ENCODE data around the gene QRFP. TPM values are rescaled to one million over a fixed set of nuclear protein-coding genes. Genes with fewer than 3 reads are reported as not detected.

QRFP gene
- total RNA-seq, 1 experiment from 2014 or later: not detected

DNA sequence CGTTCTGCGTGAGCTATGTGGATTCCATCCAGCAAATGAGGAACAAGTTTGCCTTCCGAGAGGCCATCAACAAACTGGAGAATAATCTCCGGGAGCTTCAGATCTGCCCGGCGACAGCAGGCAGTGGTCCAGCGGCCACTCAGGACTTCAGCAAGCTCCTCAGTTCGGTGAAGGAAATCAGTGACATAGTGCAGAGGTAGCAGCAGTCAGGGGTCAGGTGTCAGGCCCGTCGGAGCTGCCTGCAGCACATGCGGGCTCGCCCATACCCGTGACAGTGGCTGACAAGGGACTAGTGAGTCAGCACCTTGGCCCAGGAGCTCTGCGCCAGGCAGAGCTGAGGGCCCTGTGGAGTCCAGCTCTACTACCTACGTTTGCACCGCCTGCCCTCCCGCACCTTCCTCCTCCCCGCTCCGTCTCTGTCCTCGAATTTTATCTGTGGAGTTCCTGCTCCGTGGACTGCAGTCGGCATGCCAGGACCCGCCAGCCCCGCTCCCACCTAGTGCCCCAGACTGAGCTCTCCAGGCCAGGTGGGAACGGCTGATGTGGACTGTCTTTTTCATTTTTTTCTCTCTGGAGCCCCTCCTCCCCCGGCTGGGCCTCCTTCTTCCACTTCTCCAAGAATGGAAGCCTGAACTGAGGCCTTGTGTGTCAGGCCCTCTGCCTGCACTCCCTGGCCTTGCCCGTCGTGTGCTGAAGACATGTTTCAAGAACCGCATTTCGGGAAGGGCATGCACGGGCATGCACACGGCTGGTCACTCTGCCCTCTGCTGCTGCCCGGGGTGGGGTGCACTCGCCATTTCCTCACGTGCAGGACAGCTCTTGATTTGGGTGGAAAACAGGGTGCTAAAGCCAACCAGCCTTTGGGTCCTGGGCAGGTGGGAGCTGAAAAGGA, 10.9 kb downstream of the QRFP start:
- H3K4me3 ChIP-seq: no peak overlapping the region
- no peaks in the 10 kb centered on the region for H3K4me1 ChIP-seq
- no peak overlapping the region for H3K27ac ChIP-seq
- H3K27me3 ChIP-seq: no peaks in the 10 kb centered on the region
- no peaks in the 10 kb centered on the region for H3K9me3 ChIP-seq (replicated peaks)
- peaks cover 91% of the 10 kb centered on the region for H3K36me3 ChIP-seq
- DNase-seq: no peak

DNA sequence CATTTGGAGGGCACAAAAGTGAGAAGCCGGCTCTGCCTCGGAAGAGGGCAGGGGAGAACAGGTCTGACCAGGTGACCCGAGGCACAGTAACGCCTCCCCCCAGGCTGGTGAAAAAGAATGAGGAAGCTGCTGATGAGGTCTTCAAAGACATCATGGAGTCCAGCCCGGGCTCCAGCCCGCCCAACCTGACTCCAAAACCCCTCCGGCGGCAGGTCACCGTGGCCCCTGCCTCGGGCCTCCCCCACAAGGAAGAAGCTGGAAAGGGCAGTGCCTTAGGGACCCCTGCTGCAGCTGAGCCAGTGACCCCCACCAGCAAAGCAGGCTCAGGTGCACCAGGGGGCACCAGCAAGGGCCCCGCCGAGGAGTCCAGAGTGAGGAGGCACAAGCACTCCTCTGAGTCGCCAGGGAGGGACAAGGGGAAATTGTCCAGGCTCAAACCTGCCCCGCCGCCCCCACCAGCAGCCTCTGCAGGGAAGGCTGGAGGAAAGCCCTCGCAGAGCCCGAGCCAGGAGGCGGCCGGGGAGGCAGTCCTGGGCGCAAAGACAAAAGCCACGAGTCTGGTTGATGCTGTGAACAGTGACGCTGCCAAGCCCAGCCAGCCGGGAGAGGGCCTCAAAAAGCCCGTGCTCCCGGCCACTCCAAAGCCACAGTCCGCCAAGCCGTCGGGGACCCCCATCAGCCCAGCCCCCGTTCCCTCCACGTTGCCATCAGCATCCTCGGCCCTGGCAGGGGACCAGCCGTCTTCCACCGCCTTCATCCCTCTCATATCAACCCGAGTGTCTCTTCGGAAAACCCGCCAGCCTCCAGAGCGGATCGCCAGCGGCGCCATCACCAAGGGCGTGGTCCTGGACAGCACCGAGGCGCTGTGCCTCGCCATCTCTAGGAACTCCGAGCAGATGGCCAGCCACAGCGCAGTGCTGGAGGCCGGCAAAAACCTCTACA, 11.8 kb downstream of the QRFP start:
- DNase-seq: no peak
- Histone ChIP-seq H3K36me3 (peaks cover 92% of the 10 kb centered on the region), H3K27ac (no peak overlapping the region), H3K27me3 (no peaks in the 10 kb centered on the region), H3K9me3 (replicated peaks) (no peaks in the 10 kb centered on the region), H3K4me1 (no peaks in the 10 kb centered on the region), H3K4me3 (no peak overlapping the region)

DNA sequence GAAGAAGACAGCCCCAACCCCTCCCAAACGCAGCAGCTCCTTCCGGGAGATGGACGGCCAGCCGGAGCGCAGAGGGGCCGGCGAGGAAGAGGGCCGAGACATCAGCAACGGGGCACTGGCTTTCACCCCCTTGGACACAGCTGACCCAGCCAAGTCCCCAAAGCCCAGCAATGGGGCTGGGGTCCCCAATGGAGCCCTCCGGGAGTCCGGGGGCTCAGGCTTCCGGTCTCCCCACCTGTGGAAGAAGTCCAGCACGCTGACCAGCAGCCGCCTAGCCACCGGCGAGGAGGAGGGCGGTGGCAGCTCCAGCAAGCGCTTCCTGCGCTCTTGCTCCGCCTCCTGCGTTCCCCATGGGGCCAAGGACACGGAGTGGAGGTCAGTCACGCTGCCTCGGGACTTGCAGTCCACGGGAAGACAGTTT, 12.5 kb downstream of the QRFP start:
- Histone ChIP-seq H3K27ac (no peak overlapping the region), H3K27me3 (no peaks in the 10 kb centered on the region), H3K4me3 (no peak overlapping the region), H3K36me3 (peaks cover 94% of the 10 kb centered on the region), H3K4me1 (no peaks in the 10 kb centered on the region), H3K9me3 (replicated peaks) (no peaks in the 10 kb centered on the region)
- no peak for DNase-seq

GRCh38 chr9:130883479-130883878, 13.1 kb downstream of the QRFP start:
- Histone ChIP-seq H3K36me3 (peaks cover 94% of the 10 kb centered on the region), H3K4me1 (no peaks in the 10 kb centered on the region), H3K27me3 (no peaks in the 10 kb centered on the region), H3K27ac (no peak overlapping the region), H3K9me3 (replicated peaks) (no peaks in the 10 kb centered on the region), H3K4me3 (no peak overlapping the region)
- no peak for DNase-seq

GRCh38 chr9:130882696-130883225, 13.9 kb downstream of the QRFP start:
- H3K36me3 ChIP-seq: peaks cover 95% of the 10 kb centered on the region
- DNase-seq: no peak
- H3K4me1 ChIP-seq: no peaks in the 10 kb centered on the region
- H3K27ac ChIP-seq: no peak overlapping the region
- no peak overlapping the region for H3K4me3 ChIP-seq
- H3K9me3 ChIP-seq (replicated peaks): no peaks in the 10 kb centered on the region
- H3K27me3 ChIP-seq: no peaks in the 10 kb centered on the region

DNA sequence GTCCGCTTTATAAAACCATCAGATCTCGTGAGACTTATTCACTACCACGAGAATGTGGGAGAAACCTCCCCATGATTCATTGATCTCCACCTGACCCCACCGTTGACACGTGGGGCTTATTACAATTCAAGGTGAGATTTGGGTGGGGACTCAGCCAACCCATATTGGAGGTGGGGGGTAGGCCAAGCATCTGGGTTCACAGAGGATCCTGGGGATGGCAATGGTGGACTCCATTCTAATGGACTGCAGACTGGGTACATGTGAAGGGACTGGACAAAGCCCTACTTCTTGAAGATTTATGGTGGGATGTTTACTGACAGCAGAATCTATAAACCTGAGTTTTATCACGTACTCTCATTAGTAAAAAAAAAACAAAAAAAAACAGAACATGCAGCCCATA, 15.1 kb downstream of the QRFP start:
- Histone ChIP-seq H3K4me3 (no peak overlapping the region), H3K27me3 (no peaks in the 10 kb centered on the region), H3K9me3 (replicated peaks) (no peaks in the 10 kb centered on the region), H3K36me3 (peaks cover 85% of the 10 kb centered on the region), H3K27ac (no peak overlapping the region), H3K4me1 (no peaks in the 10 kb centered on the region)
- DNase-seq: no peak

DNA sequence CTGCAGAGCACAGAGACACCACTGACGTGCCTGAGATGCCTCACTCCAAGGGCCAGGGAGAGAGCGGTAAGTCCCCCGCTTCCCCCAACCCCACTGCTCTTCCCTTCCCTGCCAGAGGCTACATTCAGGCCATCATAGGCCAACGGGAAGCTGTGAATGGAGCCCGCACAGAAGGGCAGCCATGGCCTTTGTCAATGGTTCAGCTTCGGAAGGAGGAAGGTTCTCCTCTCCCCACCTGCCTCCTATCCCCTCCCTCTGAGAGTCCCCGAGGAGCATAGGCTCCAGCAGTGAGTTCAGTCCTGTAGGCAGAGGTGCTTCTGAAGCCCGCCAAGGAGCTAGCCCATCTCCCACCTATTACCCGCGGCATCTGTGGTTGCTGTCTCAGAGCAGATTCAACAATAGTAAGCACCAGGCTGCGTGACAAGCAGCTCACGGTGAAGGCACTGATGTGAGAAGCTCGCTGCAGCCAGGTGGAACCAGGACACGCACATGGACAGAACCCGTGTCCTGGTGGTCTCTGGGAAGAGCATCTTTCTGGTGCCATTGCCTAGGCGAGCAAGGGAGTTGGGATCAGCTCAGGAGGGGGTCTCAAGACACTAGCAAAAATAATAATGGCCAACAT, 15.9 kb downstream of the QRFP start:
- Histone ChIP-seq H3K27ac (no peak overlapping the region), H3K4me1 (no peaks in the 10 kb centered on the region), H3K36me3 (peaks cover 82% of the 10 kb centered on the region), H3K27me3 (no peaks in the 10 kb centered on the region), H3K4me3 (no peak overlapping the region), H3K9me3 (replicated peaks) (no peaks in the 10 kb centered on the region)
- DNase-seq: no peak

- H3K4me3 ChIP-seq: no peak overlapping the region
- H3K27me3 ChIP-seq: no peaks in the 10 kb centered on the region
- H3K27ac ChIP-seq: no peak overlapping the region
- DNase-seq: no peak
- no peaks in the 10 kb centered on the region for H3K9me3 ChIP-seq (replicated peaks)
- H3K4me1 ChIP-seq: no peaks in the 10 kb centered on the region
- peaks cover 79% of the 10 kb centered on the region for H3K36me3 ChIP-seq
Measured at GRCh38 chr9:130879863-130880411, 16.7 kb downstream of the QRFP start.

GRCh38 chr9:130878295-130878694, 18.3 kb downstream of the QRFP start:
- no peaks in the 10 kb centered on the region for H3K27me3 ChIP-seq
- no peak for DNase-seq
- no peaks in the 10 kb centered on the region for H3K9me3 ChIP-seq (replicated peaks)
- H3K36me3 ChIP-seq: peaks cover 80% of the 10 kb centered on the region
- H3K4me3 ChIP-seq: no peak overlapping the region
- no peak overlapping the region for H3K27ac ChIP-seq
- no peaks in the 10 kb centered on the region for H3K4me1 ChIP-seq

GRCh38 chr9:130877300-130877699, 19.3 kb downstream of the QRFP start:
- Histone ChIP-seq H3K27ac (no peak overlapping the region), H3K4me3 (no peak overlapping the region), H3K27me3 (no peaks in the 10 kb centered on the region), H3K4me1 (no peaks in the 10 kb centered on the region), H3K9me3 (replicated peaks) (no peaks in the 10 kb centered on the region), H3K36me3 (peaks cover 82% of the 10 kb centered on the region)
- DNase-seq: no peak

DNA sequence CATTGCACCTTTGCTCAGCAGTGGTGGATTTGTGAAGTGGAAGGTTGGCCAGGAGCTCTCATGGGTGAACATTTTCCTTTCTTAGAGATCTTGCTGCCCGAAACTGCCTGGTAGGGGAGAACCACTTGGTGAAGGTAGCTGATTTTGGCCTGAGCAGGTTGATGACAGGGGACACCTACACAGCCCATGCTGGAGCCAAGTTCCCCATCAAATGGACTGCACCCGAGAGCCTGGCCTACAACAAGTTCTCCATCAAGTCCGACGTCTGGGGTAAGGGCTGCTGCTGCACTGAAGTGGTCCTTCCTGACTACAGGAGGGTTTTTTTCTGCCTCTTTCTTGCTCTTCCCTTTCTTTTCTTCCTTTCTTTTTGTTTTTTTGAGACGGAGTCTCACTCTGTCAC, 21.8 kb downstream of the QRFP start:
- H3K27ac ChIP-seq: no peak overlapping the region
- H3K9me3 ChIP-seq (replicated peaks): no peaks in the 10 kb centered on the region
- H3K36me3 ChIP-seq: peaks cover 70% of the 10 kb centered on the region
- H3K27me3 ChIP-seq: no peaks in the 10 kb centered on the region
- peaks cover 14% of the 10 kb centered on the region for H3K4me1 ChIP-seq
- DNase-seq: no peak
- H3K4me3 ChIP-seq: no peak overlapping the region

DNA sequence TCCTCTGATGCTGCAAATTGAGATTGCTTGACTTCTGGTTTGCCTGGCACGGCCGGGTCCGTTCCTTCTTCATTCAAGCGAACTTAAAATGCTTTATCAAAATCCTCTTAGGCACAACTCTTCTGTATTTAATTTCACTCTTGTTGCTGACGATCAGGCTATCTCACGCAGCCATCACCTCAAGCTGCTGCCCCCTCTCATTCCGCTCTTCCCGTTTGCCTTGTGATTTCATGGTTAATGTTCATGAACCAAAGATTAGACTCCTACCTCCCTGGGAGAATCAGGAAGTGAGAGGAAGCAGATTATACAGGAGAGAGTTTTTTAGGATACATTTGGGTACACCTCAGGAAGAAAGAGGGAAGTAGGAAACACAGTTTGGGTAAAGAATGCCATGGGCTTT, 22.6 kb downstream of the QRFP start:
- Histone ChIP-seq H3K27me3 (no peaks in the 10 kb centered on the region), H3K4me3 (no peak overlapping the region), H3K27ac (no peak overlapping the region), H3K9me3 (replicated peaks) (no peaks in the 10 kb centered on the region), H3K4me1 (peaks cover 14% of the 10 kb centered on the region), H3K36me3 (peaks cover 65% of the 10 kb centered on the region)
- DNase-seq: no peak

GRCh38 chr9:130872912-130873503, 23.6 kb downstream of the QRFP start:
- H3K36me3 ChIP-seq: peaks cover 58% of the 10 kb centered on the region
- DNase-seq: no peak
- H3K9me3 ChIP-seq (replicated peaks): no peaks in the 10 kb centered on the region
- H3K4me3 ChIP-seq: no peak overlapping the region
- peaks cover 14% of the 10 kb centered on the region for H3K4me1 ChIP-seq
- H3K27ac ChIP-seq: no peak overlapping the region
- H3K27me3 ChIP-seq: no peaks in the 10 kb centered on the region

DNA sequence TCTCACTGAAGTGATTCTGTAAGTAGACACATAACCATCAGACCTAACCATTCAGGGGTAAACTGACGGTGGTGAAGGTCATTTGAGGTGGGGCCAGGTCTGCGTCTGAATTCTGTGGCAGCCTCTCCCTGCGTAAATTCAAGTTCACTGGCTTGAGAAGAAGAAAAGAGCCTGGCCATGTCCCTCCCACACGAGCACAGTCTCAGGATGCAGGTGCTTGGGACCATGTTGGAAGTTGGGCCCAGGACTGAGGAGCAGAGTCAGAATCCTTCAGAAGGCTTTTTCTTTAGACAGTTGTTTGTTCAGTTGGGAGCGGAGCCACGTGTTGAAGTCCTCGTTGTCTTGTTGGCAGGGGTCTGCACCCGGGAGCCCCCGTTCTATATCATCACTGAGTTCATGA, 24.1 kb downstream of the QRFP start:
- Histone ChIP-seq H3K9me3 (replicated peaks) (no peaks in the 10 kb centered on the region), H3K36me3 (peaks cover 55% of the 10 kb centered on the region), H3K4me3 (no peak overlapping the region), H3K4me1 (peaks cover 14% of the 10 kb centered on the region), H3K27me3 (no peaks in the 10 kb centered on the region), H3K27ac (no peak overlapping the region)
- no peak for DNase-seq
